Measurements from ENCODE around the gene UGGT2. TPM values are rescaled to one million over a fixed set of nuclear protein-coding genes. Genes with fewer than 3 reads are reported as not detected.

The UGGT2 gene
- total and polyA plus RNA-seq, 2 of the 13 experiments (the other 11 are each of a cell fraction or from before 2014, with no cell fraction given): 13.2 to 27.1 TPM

- H3K36me3 ChIP-seq (replicated peaks in 1 of 2; ENCODE audit: control insufficient read depth in 1 of 2, insufficient read depth in 2 of 2, low read length in 2 of 2): peaks cover 4 to 7% of the 10 kb centered on the region in 2 experiments; a peak in 3 of 5 replicates
- POLR2A ChIA-PET: no interaction called here
- no peak for ATAC-seq
- no TSS peak for BruUV-seq (replicated peaks)
- no peaks in the 10 kb centered on the region for H4K20me1 ChIP-seq (ENCODE audit: insufficient read depth, low read length)
- no peaks in the 10 kb centered on the region for H3K79me2 ChIP-seq (ENCODE audit: insufficient read depth, low read length)
- WGBS (ENCODE audit: low lambda C conversion rate): 98% methylated on average over 4 of the region's 4 CpGs
- no peaks in the 10 kb centered on the region for H3K27me3 ChIP-seq (ENCODE audit: control insufficient read depth in 1 of 2, insufficient read depth in 2 of 2, low read length in 2 of 2)
- H3K4me2 ChIP-seq (ENCODE audit: low read depth, low read length): no peak overlapping the region
- in situ Hi-C loops (cut with HindIII; ENCODE audit: extremely low pct_ligation_motif_present, low pct_unique_long_range_greater_than_20kb): no loop called here
- TF ChIP-seq ARNTL (CRISPR knock-in tag; IDR thresholded peaks at IDR 0.05) (no peak), ZNF329 (CRISPR knock-in tag; IDR thresholded peaks at IDR 0.05; ENCODE audit: low read depth) (no peak), ZNF572 (CRISPR knock-in tag; IDR thresholded peaks at IDR 0.05) (no peak), TCF7L2 (IDR thresholded peaks at IDR 0.05; ENCODE audit: low read depth, low read length) (no peak), ZNF121 (CRISPR knock-in tag; IDR thresholded peaks at IDR 0.05) (no peak), AHR (CRISPR knock-in tag; IDR thresholded peaks at IDR 0.05) (no peak), ZBTB44 (CRISPR knock-in tag; IDR thresholded peaks at IDR 0.05) (no peak), ZNF816 (CRISPR knock-in tag; IDR thresholded peaks at IDR 0.05; ENCODE audit: borderline replicate concordance) (no peak), THAP11 (CRISPR knock-in tag; IDR thresholded peaks at IDR 0.05) (no peak), ZNF501 (CRISPR knock-in tag; IDR thresholded peaks at IDR 0.05) (no peak), CTCF (CRISPR knock-in tag; IDR thresholded peaks at IDR 0.05) (no peak), GZF1 (CRISPR knock-in tag; IDR thresholded peaks at IDR 0.05) (no peak), IKZF4 (CRISPR knock-in tag; IDR thresholded peaks at IDR 0.05; ENCODE audit: borderline replicate concordance, low read depth, not compliant biosample characterization) (no peak), ZBTB37 (CRISPR knock-in tag; IDR thresholded peaks at IDR 0.05) (no peak), ZNF562 (CRISPR knock-in tag; IDR thresholded peaks at IDR 0.05; ENCODE audit: borderline replicate concordance) (no peak), ATF6 (CRISPR knock-in tag; conservative IDR thresholded peaks at IDR 0.05) (no peak), HMGA1 (CRISPR knock-in tag; conservative IDR thresholded peaks at IDR 0.05) (no peak)
- no peak overlapping the region for H3K27ac ChIP-seq (ENCODE audit: extremely low read length, insufficient read depth, low read length)
- FAIRE-seq: no peak
- H3K4me3 ChIP-seq (replicated peaks in 1 of 3; ENCODE audit: insufficient read depth in 1 of 3, low read depth in 2 of 3, low read length in 3 of 3): no peak overlapping the region
- CTCF ChIA-PET (ENCODE audit: low intra/inter-chr PET ratio, low total read pairs): no interaction called here
- no peaks in the 10 kb centered on the region for H3K9me3 ChIP-seq (ENCODE audit: low read length)
- DNase-seq (ENCODE audit: low spot score): no peak
- no peaks in the 10 kb centered on the region for H3K4me1 ChIP-seq (ENCODE audit: insufficient read depth, low read length)
- intact Hi-C loops (cut with micrococcal nuclease; ENCODE audit: unreplicated experiment): no loop called here
- no peak overlapping the region for H3K9ac ChIP-seq (ENCODE audit: insufficient read depth, low read depth, low read length)
- no peak overlapping the region for H2AFZ ChIP-seq (ENCODE audit: low read length)
Measured at GRCh38 chr13:95771905-95772304, 281.3 kb downstream of the UGGT2 start.
